Ishikawa (cell line): ENCODE measurements around the gene HRCT1.

Experiments
- CEBPB ChIP-seq: IDR thresholded peaks from 2 replicates; pipeline ENCODE4 v1.6.1; 2012
- EGR1 ChIP-seq: IDR thresholded peaks from 2 replicates; pipeline ENCODE4 v1.6.1; 2012
- EP300 ChIP-seq: IDR thresholded peaks from 2 replicates; pipeline ENCODE4 v1.6.1; 2012; ENCODE audit warnings: borderline replicate concordance
- FOXM1 ChIP-seq: IDR thresholded peaks from 2 replicates; pipeline ENCODE4 v1.6.1; 2012; ENCODE audit warnings: low read depth, borderline replicate concordance
- MAX ChIP-seq: IDR thresholded peaks from 2 replicates; pipeline ENCODE4 v1.6.1; 2012
- NFIC ChIP-seq: IDR thresholded peaks from 2 replicates; pipeline ENCODE4 v1.6.1; 2012
- RAD21 ChIP-seq: IDR thresholded peaks from 2 replicates; pipeline ENCODE4 v1.6.1; 2012; ENCODE audit warnings: low read depth
- REST ChIP-seq: IDR thresholded peaks from 2 replicates; pipeline ENCODE4 v1.6.1; 2012; ENCODE audit warnings: low read depth, mild to moderate bottlenecking
- TAF1 ChIP-seq: IDR thresholded peaks from 2 replicates; pipeline ENCODE4 v1.6.1; 2012; ENCODE audit warnings: low read depth, mild to moderate bottlenecking
- TCF12 ChIP-seq: IDR thresholded peaks from 2 replicates; pipeline ENCODE4 v1.6.1; 2012; ENCODE audit warnings: low read depth
- YY1 ChIP-seq: IDR thresholded peaks from 2 replicates; pipeline ENCODE4 v1.6.1; 2012; ENCODE audit warnings: low read depth

- TF ChIP-seq RAD21 (no peak), NFIC (no peak), EGR1 (no peak), TCF12 (no peak), YY1 (no peak), EP300 (no peak), REST (no peak), MAX (no peak), FOXM1 (no peak), TAF1 (no peak), CEBPB (no peak)
Measured at GRCh38 chr9:35863583-35863982, 42.4 kb upstream of the HRCT1 start.
